Measurements from ENCODE around the gene ETV6. TPM values are rescaled to one million over a fixed set of nuclear protein-coding genes. Genes with fewer than 3 reads are reported as not detected.
A peak's percentile ranks its signal among the peaks of the same experiment; 100 is the strongest.

The ETV6 gene
- total RNA-seq, 4 donors from 2014 or later: 17.7 to 27.1 (median 25.0) TPM

- TF ChIP-seq POLR2A (IDR thresholded peaks at IDR 0.05) (no peak), CTCF (IDR thresholded peaks at IDR 0.05) (no peak)
- DNase-seq (ENCODE audit: low spot score in 2 of 2): peak in 1 of 2 donors; percentile 58
- no peak overlapping the region for H3K4me3 ChIP-seq (ENCODE audit: low read depth, poor library complexity, severe bottlenecking)
- intact Hi-C loops (cut with DNase I; ENCODE audit: low total_unique reads): no loop called here
- WGBS, 2 donors: 89 to 96% methylated on average over 7 of the region's 7 CpGs
Measured at GRCh38 chr12:11824069-11824468, 174.6 kb downstream of the ETV6 start.

GRCh38 chr12:11824736-11825135, 175.3 kb downstream of the ETV6 start:
- intact Hi-C loops (cut with DNase I; ENCODE audit: low total_unique reads): no loop called here

GRCh38 chr12:11825278-11825677, 175.8 kb downstream of the ETV6 start:
- WGBS, 2 donors: 85 to 87% methylated on average over 7 of the region's 7 CpGs
- TF ChIP-seq CTCF (IDR thresholded peaks at IDR 0.05): no peak
- TF ChIP-seq POLR2A (IDR thresholded peaks at IDR 0.05): no peak
- intact Hi-C loops (cut with DNase I; ENCODE audit: low total_unique reads): no loop called here
- DNase-seq (ENCODE audit: low spot score in 2 of 2): peak in 1 of 2 donors; percentile 5
- no peak overlapping the region for H3K4me3 ChIP-seq (ENCODE audit: low read depth, poor library complexity, severe bottlenecking)

More at GRCh38 chr12:11824736-11825135, 175.3 kb downstream of the ETV6 start:
- DNase-seq (ENCODE audit: low spot score in 2 of 2): no peak
- no peak overlapping the region for H3K4me3 ChIP-seq (ENCODE audit: low read depth, poor library complexity, severe bottlenecking)
- 79 to 80% methylated on average over 3 of the region's 3 CpGs for WGBS, 2 donors
- no peak for TF ChIP-seq CTCF (IDR thresholded peaks at IDR 0.05)
- no peak for TF ChIP-seq POLR2A (IDR thresholded peaks at IDR 0.05)

GRCh38 chr12:11826574-11826973, 177.1 kb downstream of the ETV6 start:
- TF ChIP-seq CTCF (IDR thresholded peaks at IDR 0.05) (no peak), POLR2A (IDR thresholded peaks at IDR 0.05) (no peak)
- WGBS, 2 donors: 87 to 89% methylated on average over 3 of the region's 3 CpGs
- DNase-seq (ENCODE audit: low spot score in 2 of 2): peak in 1 of 2 donors; percentile 25
- H3K4me3 ChIP-seq (ENCODE audit: low read depth, poor library complexity, severe bottlenecking): no peak overlapping the region
- intact Hi-C loops (cut with DNase I; ENCODE audit: low total_unique reads): no loop called here

- intact Hi-C loops (cut with DNase I; ENCODE audit: low total_unique reads): no loop called here
- 76 to 78% methylated on average over 17 of the region's 17 CpGs for WGBS, 2 donors
- TF ChIP-seq CTCF (IDR thresholded peaks at IDR 0.05) (no peak), POLR2A (IDR thresholded peaks at IDR 0.05) (no peak)
- no peak overlapping the region for H3K4me3 ChIP-seq (ENCODE audit: low read depth, poor library complexity, severe bottlenecking)
- peak in 1 of 2 donors; percentile 76 for DNase-seq (ENCODE audit: low spot score in 2 of 2)
Measured at GRCh38 chr12:11827091-11828061, 177.9 kb downstream of the ETV6 start.

Data from lower leg skin (tissue), 4 donors.